Testis (tissue), 2 donors: ENCODE data around the gene NELL1.

Experiments
- POLR2A ChIP-seq: fragments of 450-650 bp; IDR thresholded peaks from one replicate; pipeline ENCODE4 v1.6.1; 2017; ENCODE audit warnings: antibody characterized with exemption, mild to moderate bottlenecking, moderate library complexity
- TF ChIP-seq, protein P1 (sequence below), 3 experiments: fragments of 450-650 bp in 2 of 3; fragments of 200-600 bp in 1 of 3; sonication (generic) in 1 of 3; IDR thresholded peaks; one replicate each; pipeline ENCODE4 v1.5.1; 2016 to 2019; ENCODE audit warnings: antibody characterized with exemption in 3 of 3, mild to moderate bottlenecking in 2 of 3, moderate library complexity in 1 of 3

DNA sequence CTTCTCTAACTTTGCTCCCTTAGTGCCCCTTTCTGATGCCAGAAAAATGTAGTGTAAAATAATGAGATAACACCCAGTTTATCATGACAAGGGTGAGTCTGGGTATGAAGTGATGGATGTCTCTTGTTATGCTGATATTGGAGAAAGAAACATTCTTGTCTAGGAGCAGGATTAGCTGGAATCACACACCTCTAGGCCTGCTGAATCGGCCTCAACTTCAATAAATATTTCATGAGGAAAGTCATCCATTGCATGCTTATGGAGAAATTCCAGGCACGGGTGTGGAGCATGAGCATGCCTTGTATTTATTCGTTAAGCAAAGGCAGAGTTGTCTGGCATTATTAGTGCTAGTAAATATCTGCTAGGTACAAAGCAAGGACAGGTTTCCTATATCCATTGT is 113.4 kb downstream of the NELL1 start:
- TF ChIP-seq, protein P1, sequence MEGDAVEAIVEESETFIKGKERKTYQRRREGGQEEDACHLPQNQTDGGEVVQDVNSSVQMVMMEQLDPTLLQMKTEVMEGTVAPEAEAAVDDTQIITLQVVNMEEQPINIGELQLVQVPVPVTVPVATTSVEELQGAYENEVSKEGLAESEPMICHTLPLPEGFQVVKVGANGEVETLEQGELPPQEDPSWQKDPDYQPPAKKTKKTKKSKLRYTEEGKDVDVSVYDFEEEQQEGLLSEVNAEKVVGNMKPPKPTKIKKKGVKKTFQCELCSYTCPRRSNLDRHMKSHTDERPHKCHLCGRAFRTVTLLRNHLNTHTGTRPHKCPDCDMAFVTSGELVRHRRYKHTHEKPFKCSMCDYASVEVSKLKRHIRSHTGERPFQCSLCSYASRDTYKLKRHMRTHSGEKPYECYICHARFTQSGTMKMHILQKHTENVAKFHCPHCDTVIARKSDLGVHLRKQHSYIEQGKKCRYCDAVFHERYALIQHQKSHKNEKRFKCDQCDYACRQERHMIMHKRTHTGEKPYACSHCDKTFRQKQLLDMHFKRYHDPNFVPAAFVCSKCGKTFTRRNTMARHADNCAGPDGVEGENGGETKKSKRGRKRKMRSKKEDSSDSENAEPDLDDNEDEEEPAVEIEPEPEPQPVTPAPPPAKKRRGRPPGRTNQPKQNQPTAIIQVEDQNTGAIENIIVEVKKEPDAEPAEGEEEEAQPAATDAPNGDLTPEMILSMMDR (IDR thresholded peaks at IDR 0.05): no peak
- TF ChIP-seq POLR2A: no peak
